ENCODE data around the gene ILKAP.

DNA sequence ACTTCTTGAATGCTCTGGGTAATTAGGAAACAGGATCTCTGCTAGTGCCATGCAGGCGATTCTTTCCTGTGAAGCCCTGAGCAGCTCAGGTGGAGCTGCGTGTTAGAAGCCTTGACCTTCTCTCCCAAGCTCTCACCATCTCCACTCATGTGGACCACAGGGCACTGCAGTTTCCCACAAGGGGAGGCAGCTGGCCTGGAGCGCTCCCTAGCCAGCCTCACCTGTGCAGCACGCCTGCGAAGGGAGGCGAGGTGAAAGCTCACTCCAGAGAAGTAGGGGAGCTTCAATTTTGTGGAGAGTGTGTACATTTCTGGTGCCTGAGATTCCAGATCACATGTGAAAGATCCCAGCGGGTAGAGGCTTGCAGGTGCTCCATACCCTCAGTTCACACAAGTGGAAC is 47.4 kb upstream of the ILKAP start:
- TF ChIP-seq TAF1 (IDR thresholded peaks at IDR 0.05; ENCODE audit: low read depth, low read length): no peak
- no peak for TF ChIP-seq SPI1 (IDR thresholded peaks at IDR 0.05; ENCODE audit: low read depth, low read length)
- TF ChIP-seq POLR2A (IDR thresholded peaks at IDR 0.05; ENCODE audit: low read depth, low read length): no peak
- no peak for TF ChIP-seq POLR2AphosphoS5 (IDR thresholded peaks at IDR 0.05; ENCODE audit: low read depth, low read length)
- TF ChIP-seq POU2F2 (IDR thresholded peaks at IDR 0.05; ENCODE audit: low read depth, low read length): no peak
